Subcutaneous adipose tissue (tissue), 4 donors: ENCODE measurements around the gene ZNF837. TPM values are rescaled to one million over a fixed set of nuclear protein-coding genes. Genes with fewer than 3 reads are reported as not detected.

ENCODE experiments used
- total RNA-seq, 4 donors: library from RNA; depleted of rRNA; stranded (reverse); fragments of >200 nt; gene quantifications; one replicate each; pipeline ENCODE4 v1.1.0, GENCODE V29; 2016
- TF ChIP-seq, protein P1 (sequence below): fragments of 450-650 bp; IDR thresholded peaks from one replicate; pipeline ENCODE4 v1.5.1; 2016; ENCODE audit warnings: low read depth, mild to moderate bottlenecking, control low read depth, antibody characterized with exemption, moderate library complexity

ZNF837 gene
- total RNA-seq, 4 donors from 2014 or later: 0.65 to 3.2 (median 1.3) TPM

DNA sequence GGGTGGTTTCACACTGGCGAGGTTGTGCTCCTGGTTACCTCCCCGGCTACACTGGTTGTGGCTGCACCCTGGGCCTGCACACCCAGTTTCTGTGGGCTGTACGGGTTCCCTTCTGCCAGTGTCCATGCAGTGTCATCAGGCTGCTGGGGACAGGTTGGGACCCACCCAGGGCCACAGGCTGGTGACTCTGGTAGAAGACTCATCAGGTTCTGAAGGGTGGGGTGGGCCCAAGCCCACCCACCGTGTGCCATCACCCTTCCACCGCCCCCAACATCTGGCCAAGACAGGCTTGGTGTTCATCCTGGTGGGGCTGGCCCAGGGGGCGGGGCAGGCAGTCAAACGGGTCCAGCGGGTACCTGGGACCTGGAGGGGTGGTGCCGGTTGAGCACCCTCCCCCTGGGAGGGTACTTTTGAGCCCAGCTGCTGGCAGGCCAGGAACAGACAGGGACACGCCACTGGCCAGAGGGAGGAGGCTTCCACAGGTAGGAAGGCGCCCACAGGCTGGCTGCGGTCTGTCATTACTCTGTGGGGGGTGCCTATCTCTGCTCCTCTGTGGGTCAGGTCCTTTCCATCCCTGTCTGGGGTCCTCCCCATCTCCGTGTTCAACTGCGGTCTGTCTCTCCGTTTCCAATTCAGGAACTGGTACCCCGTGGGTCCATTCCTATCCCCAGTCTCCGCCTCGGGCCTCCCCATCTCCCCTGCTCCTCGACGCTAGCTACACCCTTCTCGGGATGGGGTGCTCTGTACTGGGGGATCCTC is 14.6 kb upstream of the ZNF837 start, which contains the start of gene RNF225:
RNF225 (plus strand) TSS at position 437 of the 759 bp plus-strand sequence. CDS start 434 bp downstream, outside the sequence.
- TF ChIP-seq, protein P1, sequence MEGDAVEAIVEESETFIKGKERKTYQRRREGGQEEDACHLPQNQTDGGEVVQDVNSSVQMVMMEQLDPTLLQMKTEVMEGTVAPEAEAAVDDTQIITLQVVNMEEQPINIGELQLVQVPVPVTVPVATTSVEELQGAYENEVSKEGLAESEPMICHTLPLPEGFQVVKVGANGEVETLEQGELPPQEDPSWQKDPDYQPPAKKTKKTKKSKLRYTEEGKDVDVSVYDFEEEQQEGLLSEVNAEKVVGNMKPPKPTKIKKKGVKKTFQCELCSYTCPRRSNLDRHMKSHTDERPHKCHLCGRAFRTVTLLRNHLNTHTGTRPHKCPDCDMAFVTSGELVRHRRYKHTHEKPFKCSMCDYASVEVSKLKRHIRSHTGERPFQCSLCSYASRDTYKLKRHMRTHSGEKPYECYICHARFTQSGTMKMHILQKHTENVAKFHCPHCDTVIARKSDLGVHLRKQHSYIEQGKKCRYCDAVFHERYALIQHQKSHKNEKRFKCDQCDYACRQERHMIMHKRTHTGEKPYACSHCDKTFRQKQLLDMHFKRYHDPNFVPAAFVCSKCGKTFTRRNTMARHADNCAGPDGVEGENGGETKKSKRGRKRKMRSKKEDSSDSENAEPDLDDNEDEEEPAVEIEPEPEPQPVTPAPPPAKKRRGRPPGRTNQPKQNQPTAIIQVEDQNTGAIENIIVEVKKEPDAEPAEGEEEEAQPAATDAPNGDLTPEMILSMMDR: no peak

DNA sequence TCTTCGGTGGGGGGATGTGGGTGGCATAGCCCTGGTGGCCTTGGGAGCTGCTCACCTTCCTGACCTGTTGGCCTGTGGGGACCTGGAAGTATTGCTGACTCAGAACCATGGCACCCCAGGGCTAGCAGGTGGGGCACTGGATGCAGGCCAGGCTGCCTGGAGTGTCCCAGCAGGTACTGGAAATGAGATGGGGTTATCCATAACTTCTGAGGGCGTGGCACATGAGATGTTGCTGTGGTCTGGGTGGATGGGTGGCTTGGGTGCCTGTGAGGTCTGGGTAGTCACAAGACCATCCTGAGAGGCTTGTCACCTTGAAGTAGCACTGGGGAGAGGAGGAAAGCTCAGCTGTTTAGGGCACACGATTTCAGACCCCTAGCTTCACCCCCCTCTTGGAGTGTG is 14.0 kb upstream of the ZNF837 start:
- TF ChIP-seq, protein P1: no peak

DNA sequence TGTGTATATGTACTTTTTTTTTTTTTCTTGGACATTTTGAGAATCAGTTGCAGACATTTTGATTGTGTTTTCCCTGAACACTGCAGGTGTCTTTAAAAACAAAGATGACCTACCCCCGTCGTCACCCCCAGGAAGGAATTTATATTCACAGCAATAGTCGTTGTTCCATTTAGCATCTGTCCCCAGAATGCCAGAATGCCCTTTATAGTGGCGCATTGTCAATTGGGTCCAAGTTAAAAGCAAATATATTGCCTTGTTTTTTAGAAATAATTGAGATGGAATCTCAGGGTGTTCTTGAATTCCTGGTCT is 12.8 kb upstream of the ZNF837 start:
- TF ChIP-seq, protein P1: no peak

DNA sequence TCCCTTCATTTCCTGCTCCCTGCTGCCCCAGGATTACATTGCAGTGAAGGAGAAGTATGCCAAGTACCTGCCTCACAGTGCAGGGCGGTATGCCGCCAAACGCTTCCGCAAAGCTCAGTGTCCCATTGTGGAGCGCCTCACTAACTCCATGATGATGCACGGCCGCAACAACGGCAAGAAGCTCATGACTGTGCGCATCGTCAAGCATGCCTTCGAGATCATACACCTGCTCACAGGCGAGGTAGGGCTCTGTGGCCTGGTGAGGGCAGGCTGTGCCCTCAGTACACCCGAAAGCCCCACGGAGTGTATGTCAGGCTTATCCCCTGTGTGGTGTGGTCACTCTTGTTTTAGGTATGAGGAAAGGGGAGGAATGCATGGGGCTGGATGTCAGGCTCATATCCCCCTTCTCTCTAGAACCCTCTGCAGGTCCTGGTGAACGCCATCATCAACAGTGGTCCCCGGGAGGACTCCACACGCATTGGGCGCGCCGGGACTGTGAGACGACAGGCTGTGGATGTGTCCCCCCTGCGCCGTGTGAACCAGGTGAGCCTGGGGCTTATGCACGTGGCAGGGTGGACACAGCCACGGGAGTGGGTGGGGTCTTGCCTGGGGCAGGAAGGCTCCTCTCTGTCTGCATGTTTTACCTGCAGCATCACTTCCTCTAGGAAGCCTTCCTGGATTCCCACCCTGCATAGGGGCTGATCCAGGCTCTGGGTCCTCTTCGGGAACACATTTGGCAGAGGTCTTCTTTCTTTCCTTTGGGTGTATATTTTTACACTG is 12.3 kb upstream of the ZNF837 start:
- TF ChIP-seq, protein P1: no peak

DNA sequence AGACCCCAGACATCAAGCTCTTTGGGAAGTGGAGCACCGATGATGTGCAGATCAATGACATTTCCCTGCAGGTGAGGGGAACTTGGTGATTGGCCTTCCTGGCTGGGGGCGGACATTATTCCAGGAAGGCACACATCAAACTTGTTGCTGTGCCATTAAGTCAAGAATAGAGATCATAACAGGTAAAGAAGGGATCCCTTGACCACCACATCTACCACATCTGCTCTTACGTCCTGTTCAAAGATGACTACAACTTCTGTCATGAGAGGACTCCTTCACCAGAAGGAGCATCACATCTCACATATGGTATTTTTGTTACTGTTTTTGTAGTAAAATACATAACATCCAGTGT is 7.3 kb upstream of the ZNF837 start:
- TF ChIP-seq, protein P1: no peak

DNA sequence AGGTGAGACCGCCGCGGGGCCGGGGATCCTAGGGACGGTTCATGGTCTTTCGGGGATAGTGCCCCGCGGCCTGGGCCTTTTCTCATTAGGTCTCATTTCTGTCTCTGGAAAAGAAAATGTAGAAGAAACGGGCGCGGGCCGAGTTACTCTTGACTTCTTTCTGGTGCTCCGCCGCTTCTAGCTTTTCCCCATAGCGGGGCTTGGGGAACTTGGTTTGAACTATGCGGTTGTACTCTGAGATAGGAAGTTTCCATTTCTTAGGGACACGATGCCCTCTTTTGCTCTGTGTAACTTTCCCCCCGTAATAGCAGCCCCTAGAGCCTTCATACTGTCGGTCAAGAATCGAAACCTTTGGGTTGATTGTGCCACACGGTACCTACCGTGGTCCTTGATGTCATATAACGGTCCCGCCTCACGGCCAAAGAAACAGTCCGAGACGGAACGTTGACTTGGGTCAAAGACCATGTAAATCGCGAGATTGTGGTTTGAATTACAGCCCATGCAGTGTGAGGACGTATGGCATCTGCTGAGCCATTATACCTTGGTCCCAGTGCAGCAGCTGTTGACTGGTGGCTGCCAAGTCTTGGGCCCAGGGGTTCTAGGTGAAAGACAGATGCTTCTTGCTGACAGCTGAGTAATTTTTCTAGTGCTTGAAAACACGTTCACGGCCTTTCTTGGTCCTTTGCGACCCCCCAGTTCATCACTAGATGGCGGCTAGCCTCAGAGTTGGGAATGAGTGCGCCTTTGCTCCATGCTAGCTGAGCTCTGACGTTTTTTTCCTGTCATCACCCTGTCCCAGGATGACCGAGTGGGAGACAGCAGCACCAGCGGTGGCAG is 6.7 kb upstream of the ZNF837 start:
- TF ChIP-seq, protein P1: no peak
